ENCODE results near the gene APEX2.

The APEX2 gene

GRCh38 chrX:55005256-55005655 lies 5.1 kb downstream of the APEX2 start:
- Histone ChIP-seq H2BK15ac (ENCODE audit: low read length) (no peak overlapping the region), H3K36me3 (replicated peaks in 1 of 2; ENCODE audit: control insufficient read depth in 2 of 2, insufficient read depth in 2 of 2, low read length in 2 of 2) (peaks cover 20 to 57% of the 10 kb centered on the region in 2 donors), H2AFZ (ENCODE audit: low read length) (no peak overlapping the region), H3K79me1 (ENCODE audit: low read depth, low read length) (no peaks in the 10 kb centered on the region), H3K9me3 (replicated peaks in 1 of 2; ENCODE audit: control insufficient read depth in 2 of 2, insufficient read depth in 1 of 2, low read depth in 1 of 2, low read length in 2 of 2) (no peaks in the 10 kb centered on the region), H3K9ac (ENCODE audit: low read depth, low read length, poor library complexity) (no peak overlapping the region), H4K91ac (ENCODE audit: low read depth, low read length, poor library complexity) (no peak overlapping the region), H3K14ac (ENCODE audit: low read length) (no peak overlapping the region), H3K4me1 (ENCODE audit: control insufficient read depth in 2 of 2, insufficient read depth in 1 of 2, low read depth in 1 of 2, low read length in 2 of 2) (no peaks in the 10 kb centered on the region), H3K4me2 (ENCODE audit: insufficient read depth, low read length, poor library complexity, severe bottlenecking) (no peak overlapping the region), H3K27me3 (ENCODE audit: control insufficient read depth in 3 of 3, insufficient read depth in 3 of 3, low read depth in 1 of 3, low read length in 3 of 3) (no peaks in the 10 kb centered on the region), H4K8ac (ENCODE audit: low read depth, low read length) (no peak overlapping the region), H3K4me3 (ENCODE audit: low read length in 2 of 2) (no peak overlapping the region), H2BK120ac (ENCODE audit: low read depth, low read length) (no peak overlapping the region), H3K27ac (replicated peaks; ENCODE audit: low read length) (no peak overlapping the region), H3K23ac (ENCODE audit: low read depth, low read length, poor library complexity) (no peak overlapping the region), H2AK5ac (ENCODE audit: low read depth, low read length) (no peak overlapping the region), H3K4ac (ENCODE audit: low read length) (no peak overlapping the region), H2BK12ac (ENCODE audit: low read length) (no peak overlapping the region), H2BK5ac (ENCODE audit: low read length) (no peak overlapping the region), H3K18ac (ENCODE audit: low read length) (no peak overlapping the region)
- DNase-seq (ENCODE audit: low spot score), result no peak

- peaks cover 20 to 50% of the 10 kb centered on the region in 2 donors for H3K36me3 ChIP-seq (replicated peaks in 1 of 2; ENCODE audit: control insufficient read depth in 2 of 2, insufficient read depth in 2 of 2, low read length in 2 of 2)
- no peak overlapping the region for H2AFZ ChIP-seq (ENCODE audit: low read length)
- no peak overlapping the region for H3K4ac ChIP-seq (ENCODE audit: low read length)
- no peak overlapping the region for H3K14ac ChIP-seq (ENCODE audit: low read length)
- no CpG with 5 or more reads among the region's 18 CpGs for WGBS, 2 donors (ENCODE audit: extremely low coverage in 2 of 2, insufficient read length in 2 of 2, insufficient replicate concordance in 1 of 2)
- no peak overlapping the region for H2BK12ac ChIP-seq (ENCODE audit: low read length)
- no peaks in the 10 kb centered on the region for H3K9me3 ChIP-seq (replicated peaks in 1 of 2; ENCODE audit: control insufficient read depth in 2 of 2, insufficient read depth in 1 of 2, low read depth in 1 of 2, low read length in 2 of 2)
- H3K4me2 ChIP-seq (ENCODE audit: insufficient read depth, low read length, poor library complexity, severe bottlenecking), result no peak overlapping the region
- H2AK5ac ChIP-seq (ENCODE audit: low read depth, low read length), result no peak overlapping the region
- H4K8ac ChIP-seq (ENCODE audit: low read depth, low read length), result no peak overlapping the region
- H3K79me1 ChIP-seq (ENCODE audit: low read depth, low read length), result no peaks in the 10 kb centered on the region
- H3K27ac ChIP-seq (replicated peaks; ENCODE audit: low read length), result no peak overlapping the region
- no peak for DNase-seq (ENCODE audit: low spot score)
- no peaks in the 10 kb centered on the region for H3K27me3 ChIP-seq (ENCODE audit: control insufficient read depth in 3 of 3, insufficient read depth in 3 of 3, low read depth in 1 of 3, low read length in 3 of 3)
- no peak overlapping the region for H3K18ac ChIP-seq (ENCODE audit: low read length)
- H2BK5ac ChIP-seq (ENCODE audit: low read length), result no peak overlapping the region
- H2BK120ac ChIP-seq (ENCODE audit: low read depth, low read length), result no peak overlapping the region
- no peak overlapping the region for H4K91ac ChIP-seq (ENCODE audit: low read depth, low read length, poor library complexity)
- no peak overlapping the region for H3K9ac ChIP-seq (ENCODE audit: low read depth, low read length, poor library complexity)
- no peaks in the 10 kb centered on the region for H3K4me1 ChIP-seq (ENCODE audit: control insufficient read depth in 2 of 2, insufficient read depth in 1 of 2, low read depth in 1 of 2, low read length in 2 of 2)
- no peak overlapping the region for H3K4me3 ChIP-seq (ENCODE audit: low read length in 2 of 2)
- no peak overlapping the region for H2BK15ac ChIP-seq (ENCODE audit: low read length)
- H3K23ac ChIP-seq (ENCODE audit: low read depth, low read length, poor library complexity), result no peak overlapping the region
Measured at GRCh38 chrX:55006827-55007621, 6.9 kb downstream of the APEX2 start.

GRCh38 chrX:55007656-55008055 lies 7.5 kb downstream of the APEX2 start:
- Histone ChIP-seq H3K4me2 (ENCODE audit: insufficient read depth, low read length, poor library complexity, severe bottlenecking) (no peak overlapping the region), H3K18ac (ENCODE audit: low read length) (no peak overlapping the region), H4K8ac (ENCODE audit: low read depth, low read length) (no peak overlapping the region), H2BK5ac (ENCODE audit: low read length) (no peak overlapping the region), H3K36me3 (replicated peaks in 1 of 2; ENCODE audit: control insufficient read depth in 2 of 2, insufficient read depth in 2 of 2, low read length in 2 of 2) (peaks cover 20 to 44% of the 10 kb centered on the region in 2 donors), H3K27me3 (ENCODE audit: control insufficient read depth in 3 of 3, insufficient read depth in 3 of 3, low read depth in 1 of 3, low read length in 3 of 3) (no peaks in the 10 kb centered on the region), H3K14ac (ENCODE audit: low read length) (no peak overlapping the region), H2AFZ (ENCODE audit: low read length) (no peak overlapping the region), H3K27ac (replicated peaks; ENCODE audit: low read length) (no peak overlapping the region), H3K9me3 (replicated peaks in 1 of 2; ENCODE audit: control insufficient read depth in 2 of 2, insufficient read depth in 1 of 2, low read depth in 1 of 2, low read length in 2 of 2) (no peaks in the 10 kb centered on the region), H2BK15ac (ENCODE audit: low read length) (no peak overlapping the region), H3K23ac (ENCODE audit: low read depth, low read length, poor library complexity) (no peak overlapping the region), H3K4me1 (ENCODE audit: control insufficient read depth in 2 of 2, insufficient read depth in 1 of 2, low read depth in 1 of 2, low read length in 2 of 2) (no peaks in the 10 kb centered on the region), H3K4ac (ENCODE audit: low read length) (no peak overlapping the region), H3K9ac (ENCODE audit: low read depth, low read length, poor library complexity) (no peak overlapping the region), H2BK120ac (ENCODE audit: low read depth, low read length) (no peak overlapping the region), H3K4me3 (ENCODE audit: low read length in 2 of 2) (no peak overlapping the region), H3K79me1 (ENCODE audit: low read depth, low read length) (no peaks in the 10 kb centered on the region), H2BK12ac (ENCODE audit: low read length) (no peak overlapping the region), H2AK5ac (ENCODE audit: low read depth, low read length) (no peak overlapping the region), H4K91ac (ENCODE audit: low read depth, low read length, poor library complexity) (no peak overlapping the region)
- DNase-seq (ENCODE audit: low spot score), result no peak
- no CpG with 5 or more reads among the region's 6 CpGs for WGBS, 2 donors (ENCODE audit: extremely low coverage in 2 of 2, insufficient read length in 2 of 2, insufficient replicate concordance in 1 of 2)

GRCh38 chrX:55008571-55009358 lies 8.6 kb downstream of the APEX2 start:
- H3K4me2 ChIP-seq (ENCODE audit: insufficient read depth, low read length, poor library complexity, severe bottlenecking), result no peak overlapping the region
- no peak overlapping the region for H2BK15ac ChIP-seq (ENCODE audit: low read length)
- H3K4me3 ChIP-seq (ENCODE audit: low read length in 2 of 2), result no peak overlapping the region
- H3K36me3 ChIP-seq (replicated peaks in 1 of 2; ENCODE audit: control insufficient read depth in 2 of 2, insufficient read depth in 2 of 2, low read length in 2 of 2), result peaks cover 14 to 33% of the 10 kb centered on the region in 2 donors
- H3K9ac ChIP-seq (ENCODE audit: low read depth, low read length, poor library complexity), result no peak overlapping the region
- H4K8ac ChIP-seq (ENCODE audit: low read depth, low read length), result no peak overlapping the region
- no CpG with 5 or more reads among the region's 9 CpGs for WGBS, 2 donors (ENCODE audit: extremely low coverage in 2 of 2, insufficient read length in 2 of 2, insufficient replicate concordance in 1 of 2)
- H3K27me3 ChIP-seq (ENCODE audit: control insufficient read depth in 3 of 3, insufficient read depth in 3 of 3, low read depth in 1 of 3, low read length in 3 of 3), result no peaks in the 10 kb centered on the region
- H3K27ac ChIP-seq (replicated peaks; ENCODE audit: low read length), result no peak overlapping the region
- H2BK120ac ChIP-seq (ENCODE audit: low read depth, low read length), result no peak overlapping the region
- H3K23ac ChIP-seq (ENCODE audit: low read depth, low read length, poor library complexity), result no peak overlapping the region
- H4K91ac ChIP-seq (ENCODE audit: low read depth, low read length, poor library complexity), result no peak overlapping the region
- H3K18ac ChIP-seq (ENCODE audit: low read length), result no peak overlapping the region
- H3K79me1 ChIP-seq (ENCODE audit: low read depth, low read length), result no peaks in the 10 kb centered on the region
- DNase-seq (ENCODE audit: low spot score), result no peak
- no peak overlapping the region for H2AFZ ChIP-seq (ENCODE audit: low read length)
- no peaks in the 10 kb centered on the region for H3K9me3 ChIP-seq (replicated peaks in 1 of 2; ENCODE audit: control insufficient read depth in 2 of 2, insufficient read depth in 1 of 2, low read depth in 1 of 2, low read length in 2 of 2)
- no peak overlapping the region for H2AK5ac ChIP-seq (ENCODE audit: low read depth, low read length)
- H2BK5ac ChIP-seq (ENCODE audit: low read length), result no peak overlapping the region
- H3K4me1 ChIP-seq (ENCODE audit: control insufficient read depth in 2 of 2, insufficient read depth in 1 of 2, low read depth in 1 of 2, low read length in 2 of 2), result no peaks in the 10 kb centered on the region
- no peak overlapping the region for H3K14ac ChIP-seq (ENCODE audit: low read length)
- H3K4ac ChIP-seq (ENCODE audit: low read length), result no peak overlapping the region
- H2BK12ac ChIP-seq (ENCODE audit: low read length), result no peak overlapping the region
